NCI-H446 (cell line): ENCODE data around the gene SPHKAP.
"Not testable (repeated sequence)": the region's sequence is repeated elsewhere in the genome, so short reads cannot be mapped to it uniquely, and the experiment has no call there.

ENCODE experiments used
- DNase-seq, 2 experiments: peaks; one replicate each; lab custom pipeline; 2025; lab: John Stamatoyannopoulos, UW

SPHKAP gene

GRCh38 chr2:228103379-228103778, 78.1 kb downstream of the SPHKAP start:
- DNase-seq, result no peak

DNA sequence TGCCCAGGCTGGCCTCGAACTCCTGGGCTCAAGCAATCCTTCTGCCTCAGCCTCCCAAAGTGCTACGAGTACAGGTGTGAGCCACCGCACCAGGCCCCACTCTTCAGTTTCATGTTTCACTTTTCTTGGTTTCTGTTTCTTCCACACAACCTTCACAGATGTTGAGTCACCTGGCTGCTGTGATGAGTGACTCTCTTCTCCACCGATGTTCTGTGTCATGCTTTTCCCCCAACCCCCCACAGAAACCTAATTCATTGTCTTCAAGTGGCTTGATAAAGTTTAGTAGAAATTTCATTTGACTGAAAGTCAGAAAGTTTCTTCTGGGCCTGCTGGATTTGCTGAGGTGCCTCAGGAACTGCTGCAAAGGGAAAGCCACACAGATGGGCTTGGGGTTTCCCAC, 78.5 kb downstream of the SPHKAP start:
- no peak for DNase-seq

DNA sequence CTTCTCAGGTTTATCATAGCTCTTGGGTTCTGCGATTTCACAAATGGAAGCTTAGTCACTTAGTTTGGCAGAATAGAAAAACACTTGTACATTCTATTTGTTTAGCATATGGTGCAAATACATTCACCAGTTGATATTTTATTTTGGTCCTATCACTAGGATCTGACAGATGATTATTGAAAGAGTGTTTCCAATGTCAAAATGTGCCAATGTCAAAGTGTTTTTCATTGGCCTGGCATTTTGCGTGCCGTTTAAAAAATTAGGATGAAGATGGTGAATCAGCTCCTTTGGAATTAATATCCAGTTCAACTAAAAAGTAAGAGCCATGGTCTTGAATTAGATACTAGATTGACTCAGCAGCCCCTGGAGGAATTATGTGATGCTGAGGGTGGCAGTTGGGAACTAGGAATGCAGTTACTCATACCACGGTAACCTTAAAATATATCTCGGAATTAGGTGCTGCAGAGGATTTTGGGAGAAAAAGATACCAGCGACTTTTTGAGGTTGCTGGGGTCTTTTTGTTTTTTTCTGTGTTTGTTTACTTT, 87.0 kb downstream of the SPHKAP start:
- DNase-seq, result no peak

- no peak for DNase-seq
These were observed 89.4 kb downstream of the SPHKAP start for GRCh38 chr2:228092056-228092455.

DNA sequence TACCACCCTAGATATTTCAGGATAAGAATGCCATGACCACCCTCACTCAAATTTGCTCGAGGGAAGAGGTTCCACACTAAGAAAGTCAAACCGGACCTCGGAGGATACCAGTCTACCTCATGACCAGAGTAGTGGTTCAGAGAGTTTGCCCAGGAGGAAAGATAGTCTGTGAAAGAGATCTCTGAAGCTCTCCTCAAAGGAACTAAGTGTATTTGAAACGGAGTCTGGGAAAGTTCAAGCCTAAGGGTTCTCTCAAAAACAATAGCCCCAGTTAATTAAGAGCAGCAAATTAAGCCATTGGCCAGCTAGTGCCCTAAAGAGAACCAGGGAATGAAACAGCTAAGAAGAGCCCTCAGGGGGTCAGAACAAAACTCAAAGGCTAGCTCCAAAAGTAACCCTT, 94.9 kb downstream of the SPHKAP start:
- DNase-seq, result no peak

DNA sequence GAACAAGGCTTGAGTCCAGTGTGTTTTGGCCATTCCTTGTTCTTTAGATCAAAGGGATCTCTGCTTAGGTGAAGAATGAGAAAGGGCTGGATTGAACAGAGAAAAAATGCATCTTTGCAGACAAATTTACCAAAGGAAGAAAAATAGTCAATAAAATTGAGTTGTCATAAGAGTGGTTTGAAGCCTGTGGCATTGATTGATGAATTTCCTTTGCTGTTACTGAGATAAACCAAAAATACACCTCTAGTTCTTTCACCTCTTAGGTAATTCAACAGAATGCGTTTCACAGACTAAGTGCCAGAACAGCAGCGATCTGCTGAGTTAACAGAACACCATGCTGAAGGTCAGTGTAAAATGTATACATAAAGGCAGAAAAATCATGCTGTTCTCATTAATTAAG, 96.8 kb downstream of the SPHKAP start:
- DNase-seq, result no peak

- DNase-seq, result no peak
These were observed 98.4 kb downstream of the SPHKAP start for GRCh38 chr2:228083131-228083530.

DNA sequence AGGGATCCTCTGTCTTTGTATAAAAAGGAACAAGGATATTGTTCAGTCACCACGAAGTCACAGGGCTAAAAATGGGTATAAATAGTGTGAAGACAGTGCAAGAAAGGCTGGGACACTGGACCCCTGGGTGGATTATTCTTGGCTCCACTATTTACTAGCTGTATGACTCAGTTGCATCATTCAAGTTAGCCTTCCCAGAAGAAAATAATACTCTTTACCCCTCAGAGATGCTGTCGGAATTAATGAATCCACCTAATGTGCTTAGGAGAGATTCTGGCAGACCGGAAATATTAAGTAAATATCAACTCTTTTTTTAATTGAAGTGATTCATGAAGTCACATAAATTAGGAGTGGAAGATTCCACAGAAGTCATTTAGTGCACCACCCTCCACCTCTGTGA, 98.9 kb downstream of the SPHKAP start:
- no peak for DNase-seq

DNA sequence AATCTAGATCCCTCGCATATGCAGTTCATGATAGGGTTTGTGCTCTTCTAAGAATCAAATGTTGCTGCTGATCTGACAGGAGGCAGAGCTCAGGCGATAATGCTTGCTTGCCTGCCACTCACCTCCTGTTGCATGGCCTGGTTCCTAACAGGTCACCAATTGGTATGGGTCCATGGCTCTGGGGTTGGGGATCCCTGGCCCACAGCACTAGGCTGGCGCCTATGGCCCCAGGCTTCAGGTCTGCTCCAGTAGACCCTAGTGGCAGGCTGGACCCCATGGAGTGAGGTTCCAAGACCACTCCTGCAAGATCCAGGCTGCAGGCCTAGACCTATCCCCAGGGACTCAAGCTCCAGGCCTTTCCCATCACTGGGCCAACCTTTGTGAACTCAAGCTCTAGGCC, 102.3 kb downstream of the SPHKAP start:
- DNase-seq, result no peak

- DNase-seq, result not testable (repeated sequence)
These were observed 104.8 kb downstream of the SPHKAP start for GRCh38 chr2:228076695-228077094.

DNA sequence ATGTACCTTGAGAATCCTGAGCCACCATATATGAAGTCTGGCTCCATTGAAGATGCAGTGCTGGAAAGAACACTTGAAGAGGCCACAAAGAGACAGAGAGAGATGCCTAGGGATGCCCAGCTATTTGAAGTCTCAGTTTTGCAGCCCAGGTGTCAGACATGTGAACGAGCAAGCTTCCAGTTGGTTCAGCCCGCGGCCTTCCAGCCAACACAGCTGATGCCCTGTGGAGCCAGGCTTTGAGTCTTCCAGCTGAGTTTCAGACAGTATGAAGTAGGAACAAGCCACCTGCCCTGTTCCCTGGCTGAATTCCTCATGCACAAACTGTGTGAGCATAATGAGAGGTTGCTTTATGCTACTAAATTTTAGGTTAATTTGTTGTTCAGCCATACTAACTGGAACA, 108.8 kb downstream of the SPHKAP start:
- no peak for DNase-seq

DNA sequence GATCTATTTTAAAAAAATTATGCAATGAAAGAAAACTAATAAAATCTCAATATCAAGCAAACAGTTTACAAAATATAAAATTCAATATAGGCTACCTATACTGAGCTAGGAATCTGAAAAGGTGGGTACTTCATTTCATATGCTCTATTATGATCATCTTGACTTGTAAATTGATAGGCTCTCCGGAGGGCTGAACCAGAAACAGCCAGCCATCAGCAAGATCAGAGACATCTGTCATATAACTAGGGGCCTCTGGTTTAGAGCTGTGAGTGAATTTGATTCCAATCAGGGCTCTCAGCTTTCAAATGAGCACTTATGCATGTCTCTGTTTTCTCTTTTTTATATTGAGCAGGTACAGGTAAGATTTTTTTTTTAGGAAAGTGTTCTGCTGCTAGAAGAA, 114.2 kb downstream of the SPHKAP start:
- no peak for DNase-seq

- DNase-seq, result no peak
These were observed 115.2 kb downstream of the SPHKAP start for GRCh38 chr2:228066126-228066798.

- DNase-seq, result no peak
These were observed 115.8 kb downstream of the SPHKAP start for GRCh38 chr2:228065686-228066085.

GRCh38 chr2:228064796-228065315, 116.6 kb downstream of the SPHKAP start:
- DNase-seq, result no peak

DNA sequence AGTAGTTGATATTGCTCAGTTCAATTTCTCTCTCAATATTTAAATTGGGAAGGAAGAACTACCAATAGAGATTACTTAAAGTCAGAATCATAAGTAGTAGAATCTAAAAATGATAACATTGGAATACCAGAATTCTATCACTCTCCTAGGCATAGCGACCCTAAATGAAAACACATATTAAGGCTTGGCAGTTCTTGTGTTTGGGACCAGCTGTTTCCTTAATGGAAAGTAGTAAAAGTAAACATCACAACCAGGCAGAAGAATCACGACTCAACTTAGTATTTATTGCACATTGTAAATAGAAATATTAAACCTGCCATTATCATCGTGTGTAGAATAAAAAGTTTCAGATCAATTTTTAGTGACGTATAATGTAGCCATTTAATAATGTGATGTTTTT, 117.5 kb downstream of the SPHKAP start:
- no peak for DNase-seq

GRCh38 chr2:228063558-228063957, 117.9 kb downstream of the SPHKAP start:
- no peak for DNase-seq

DNA sequence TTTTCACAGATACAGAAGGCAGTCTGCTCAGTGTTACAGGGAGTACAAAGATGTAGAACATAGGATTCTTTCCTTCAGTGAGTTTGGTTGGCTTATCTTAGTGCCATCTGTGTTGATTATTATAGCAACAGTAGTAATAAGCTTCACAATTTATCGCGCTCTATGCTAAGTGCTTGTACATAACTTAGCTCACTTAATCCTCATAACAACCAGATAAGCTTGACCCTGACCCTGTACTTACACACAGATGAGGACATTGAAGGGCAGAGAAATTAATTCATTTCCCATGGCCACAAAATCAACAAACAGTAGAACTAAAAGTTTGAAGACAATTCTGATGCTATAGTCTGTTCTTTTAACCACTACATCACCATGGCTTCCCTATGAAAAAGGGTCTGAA, 121.8 kb downstream of the SPHKAP start:
- DNase-seq, result no peak

DNA sequence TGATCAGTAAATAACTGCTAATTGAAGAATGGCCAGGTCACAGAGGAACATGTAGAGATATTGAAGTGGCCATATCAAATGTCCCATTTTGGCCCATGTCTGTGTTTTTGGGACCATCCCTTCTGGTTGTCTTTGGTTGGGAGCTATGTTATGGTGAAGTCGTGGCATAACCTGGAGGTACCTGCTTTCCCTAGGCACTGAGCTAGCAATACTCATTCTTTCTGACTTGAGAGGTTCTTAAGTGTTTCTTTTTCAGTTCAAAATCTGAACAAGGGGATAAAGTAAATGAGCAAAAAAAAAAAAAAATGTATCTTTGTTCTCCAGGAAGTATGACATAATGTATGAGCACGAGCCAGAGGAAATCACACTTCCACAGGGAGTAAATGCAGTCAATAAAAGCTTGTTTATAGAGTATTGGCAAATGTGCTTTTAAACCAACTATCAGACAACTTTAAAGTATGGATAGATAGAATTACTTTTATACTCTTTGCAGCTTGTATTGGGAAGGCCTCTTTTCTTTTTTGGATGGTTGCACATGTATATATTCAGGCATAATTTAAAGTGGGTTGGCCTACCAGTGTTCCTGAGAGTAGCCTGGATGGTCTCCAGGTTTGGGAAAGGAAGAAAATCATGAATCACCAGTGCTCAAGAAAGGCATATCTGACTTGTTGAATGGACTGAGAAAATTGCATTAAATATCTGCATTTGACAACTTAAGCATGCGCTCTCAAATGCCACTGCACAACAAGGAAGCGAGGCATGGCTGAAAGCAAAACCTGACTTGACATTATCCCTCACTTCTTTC, 125.0 kb downstream of the SPHKAP start:
- DNase-seq, result no peak

GRCh38 chr2:228048838-228049490, 132.5 kb downstream of the SPHKAP start:
- peak; percentile 10 to 57 for DNase-seq

- no peak for DNase-seq
These were observed 140.5 kb downstream of the SPHKAP start for GRCh38 chr2:228040995-228041394.

- DNase-seq, result peak; percentile 4 to 34
These were observed 141.5 kb downstream of the SPHKAP start for GRCh38 chr2:228039752-228040534.
